CD14-positive monocyte (primary cell): ENCODE measurements around the gene ACR. TPM values are rescaled to one million over a fixed set of nuclear protein-coding genes. Genes with fewer than 3 reads are reported as not detected.

Experiments
- DNase-seq, 3 donors: peaks; one replicate each; pipeline ENCODE4 v3.0.0-alpha.2; 2011 to 2022
- H2AFZ ChIP-seq: 2 replicates; pipeline ENCODE4 v1.6.0; 2012; ENCODE audit warnings: mild to moderate bottlenecking, low read depth, low read length, inconsistent platforms; ENCODE audit not compliant: insufficient read depth, poor library complexity, severe bottlenecking
- H3K27ac ChIP-seq, 2 donors: 1 replicate in 1 of 2; 2 replicates in 1 of 2; pipeline ENCODE4 v1.5.1; 2012 to 2013; ENCODE audit warnings: low read length in 2 of 2, control low read depth in 1 of 2, inconsistent platforms in 1 of 2, low read depth in 1 of 2, mild to moderate bottlenecking in 1 of 2
- H3K27me3 ChIP-seq, 2 donors: one replicate each; pipeline versions ENCODE4 v1.6.0 to v1.6.1; 2011 to 2013; ENCODE audit warnings: low read length in 2 of 2; ENCODE audit not compliant: control insufficient read depth in 2 of 2, insufficient read depth in 2 of 2
- H3K36me3 ChIP-seq, 2 donors: replicated peaks in 1 of 2; 1 replicate in 1 of 2; 2 replicates in 1 of 2; pipeline versions ENCODE4 v1.5.1 to v1.6.1; 2012 to 2013; ENCODE audit warnings: low read length in 2 of 2, control low read depth in 1 of 2, inconsistent platforms in 1 of 2, mild to moderate bottlenecking in 1 of 2; ENCODE audit not compliant: insufficient read depth in 2 of 2, control insufficient read depth in 1 of 2
- H3K4me1 ChIP-seq, 2 donors: 1 replicate in 1 of 2; 2 replicates in 1 of 2; pipeline versions ENCODE4 v1.5.1 to v1.6.1; 2012 to 2013; ENCODE audit warnings: low read length in 2 of 2, control low read depth in 1 of 2, inconsistent platforms in 1 of 2, mild to moderate bottlenecking in 1 of 2, moderate library complexity in 1 of 2; ENCODE audit not compliant: insufficient read depth in 2 of 2, control insufficient read depth in 1 of 2
- H3K4me2 ChIP-seq: replicated peaks from 2 replicates; pipeline ENCODE3; 2012; ENCODE audit warnings: low read length, moderate library complexity, mild to moderate bottlenecking; ENCODE audit not compliant: poor library complexity, severe bottlenecking; ENCODE audit errors: extremely low read depth
- H3K4me3 ChIP-seq, 3 experiments: fragments of 200-600 bp in 1 of 3; sonication (generic) in 1 of 3; replicated peaks in 1 of 3; 1 replicate in 2 of 3; 2 replicates in 1 of 3; pipeline ENCODE4 v1.5.1; 2011 to 2013; ENCODE audit warnings: low read length in 3 of 3, mild to moderate bottlenecking in 3 of 3, control low read depth in 2 of 3, low read depth in 2 of 3, inconsistent platforms in 1 of 3, moderate library complexity in 1 of 3
- H3K79me2 ChIP-seq: 2 replicates; pipeline ENCODE4 v1.6.0; 2012; ENCODE audit warnings: mild to moderate bottlenecking, control low read depth, inconsistent platforms, low read length, moderate library complexity; ENCODE audit not compliant: insufficient read depth
- H3K9ac ChIP-seq: 2 replicates; pipeline ENCODE4 v1.6.0; 2017; ENCODE audit warnings: low read length, mild to moderate bottlenecking; ENCODE audit not compliant: insufficient read depth, poor library complexity, severe bottlenecking
- H3K9me3 ChIP-seq, 2 donors: replicated peaks in 1 of 2; 1 replicate in 1 of 2; 2 replicates in 1 of 2; pipeline versions ENCODE4 v1.5.1 to v1.6.1; 2012 to 2013; ENCODE audit warnings: low read length in 2 of 2, control low read depth in 1 of 2; ENCODE audit not compliant: control insufficient read depth in 1 of 2, insufficient read depth in 1 of 2
- H4K20me1 ChIP-seq: 2 replicates; pipeline ENCODE4 v1.6.0; 2012; ENCODE audit warnings: mild to moderate bottlenecking, low read length, control low read depth, moderate library complexity; ENCODE audit not compliant: insufficient read depth
- H3K27ac Mint-ChIP-seq, 7 donors: one replicate each; pipeline ENCODE4 v1.8.0; 2020; ENCODE audit warnings: mild to moderate bottlenecking in 7 of 7, mixed read lengths in 7 of 7, moderate library complexity in 6 of 7, inconsistent platforms in 2 of 7
- H3K27me3 Mint-ChIP-seq, 3 donors: one replicate each; pipeline ENCODE4 v1.8.0; 2021 to 2022; ENCODE audit warnings: low read depth in 3 of 3, mild to moderate bottlenecking in 3 of 3, mixed read lengths in 3 of 3, moderate library complexity in 3 of 3, inconsistent platforms in 1 of 3
- H3K36me3 Mint-ChIP-seq, 2 donors: one replicate each; pipeline ENCODE4 v1.8.0; 2020; ENCODE audit warnings: mixed read lengths in 2 of 2, inconsistent platforms in 1 of 2, mild to moderate bottlenecking in 1 of 2
- H3K4me1 Mint-ChIP-seq: one replicate; pipeline ENCODE4 v1.8.0; 2020; ENCODE audit warnings: mild to moderate bottlenecking, mixed read lengths
- H3K4me3 Mint-ChIP-seq, 2 donors: one replicate each; pipeline ENCODE4 v1.8.0; 2020; ENCODE audit warnings: mild to moderate bottlenecking in 2 of 2, mixed read lengths in 2 of 2, moderate library complexity in 1 of 2
- H3K9me3 Mint-ChIP-seq, 7 donors: one replicate each; pipeline ENCODE4 v1.8.0; 2020 to 2022; ENCODE audit warnings: mixed read lengths in 7 of 7, mild to moderate bottlenecking in 6 of 7, moderate library complexity in 6 of 7, inconsistent platforms in 2 of 7
- WGBS: methylation state at CpG from one replicate; pipeline ENCODE4 v1.1.5; 2013; ENCODE audit warnings: missing lambda C conversion rate; ENCODE audit not compliant: insufficient coverage; 5-methylcytosine and 5-hydroxymethylcytosine counted together
- intact Hi-C, 2 donors: fragments of 100-400 bp; cut with micrococcal nuclease; formaldehyde crosslinking; loops; one replicate each; pipeline versions ENCODE4 v1.15.0 to v1.15.1; 2023
- polyA plus RNA-seq, 3 donors: library from polyadenylated mRNA; depleted of rRNA in 1 of 3; unstranded in 2 of 3; stranded (reverse) in 1 of 3; fragments of 300-500 nt in 2 of 3; fragments of >200 nt in 1 of 3; fragmentation: Illumina TruSeq in 2 of 3; gene quantifications; 1 replicate in 2 of 3; 2 replicates in 1 of 3; pipeline ENCODE4 v1.2.3, GENCODE V29; 2012 to 2021
- TF ChIP-seq, protein P1 (sequence below): fragments of 200-600 bp; IDR thresholded peaks from one replicate; pipeline ENCODE4 v1.8.0; 2022; ENCODE audit warnings: antibody characterized with exemption, mild to moderate bottlenecking

Gene ACR
- polyA plus RNA-seq, 3 donors: not detected

DNA sequence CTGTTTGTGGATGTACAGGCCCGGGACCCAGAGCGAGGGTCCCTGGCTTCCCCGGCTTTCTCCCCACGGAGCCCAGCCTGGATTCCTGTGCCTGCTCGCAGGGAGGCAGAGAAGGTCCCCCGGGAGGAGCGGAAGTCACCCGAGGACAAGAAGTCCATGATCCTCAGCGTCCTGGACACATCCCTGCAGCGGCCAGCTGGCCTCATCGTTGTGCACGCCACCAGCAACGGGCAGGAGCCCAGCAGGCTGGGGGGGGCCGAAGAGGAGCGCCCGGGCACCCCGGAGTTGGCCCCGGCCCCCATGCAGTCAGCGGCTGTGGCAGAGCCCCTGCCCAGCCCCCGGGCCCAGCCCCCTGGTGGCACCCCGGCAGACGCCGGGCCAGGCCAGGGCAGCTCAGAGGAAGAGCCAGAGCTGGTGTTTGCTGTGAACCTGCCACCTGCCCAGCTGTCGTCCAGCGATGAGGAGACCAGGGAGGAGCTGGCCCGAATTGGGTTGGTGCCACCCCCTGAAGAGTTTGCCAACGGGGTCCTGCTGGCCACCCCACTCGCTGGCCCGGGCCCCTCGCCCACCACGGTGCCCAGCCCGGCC, 16.7 kb upstream of the ACR start:
- H3K9me3 ChIP-seq: peaks cover 0 to 9% of the 10 kb centered on the region in 2 donors
- no peak overlapping the region for H3K9ac ChIP-seq
- H3K4me2 ChIP-seq: no peak overlapping the region
- H3K27ac ChIP-seq: no peak overlapping the region
- DNase-seq: no peak
- H2AFZ ChIP-seq: no peak overlapping the region
- H3K4me3 ChIP-seq: no peak overlapping the region
- TF ChIP-seq, protein P1, sequence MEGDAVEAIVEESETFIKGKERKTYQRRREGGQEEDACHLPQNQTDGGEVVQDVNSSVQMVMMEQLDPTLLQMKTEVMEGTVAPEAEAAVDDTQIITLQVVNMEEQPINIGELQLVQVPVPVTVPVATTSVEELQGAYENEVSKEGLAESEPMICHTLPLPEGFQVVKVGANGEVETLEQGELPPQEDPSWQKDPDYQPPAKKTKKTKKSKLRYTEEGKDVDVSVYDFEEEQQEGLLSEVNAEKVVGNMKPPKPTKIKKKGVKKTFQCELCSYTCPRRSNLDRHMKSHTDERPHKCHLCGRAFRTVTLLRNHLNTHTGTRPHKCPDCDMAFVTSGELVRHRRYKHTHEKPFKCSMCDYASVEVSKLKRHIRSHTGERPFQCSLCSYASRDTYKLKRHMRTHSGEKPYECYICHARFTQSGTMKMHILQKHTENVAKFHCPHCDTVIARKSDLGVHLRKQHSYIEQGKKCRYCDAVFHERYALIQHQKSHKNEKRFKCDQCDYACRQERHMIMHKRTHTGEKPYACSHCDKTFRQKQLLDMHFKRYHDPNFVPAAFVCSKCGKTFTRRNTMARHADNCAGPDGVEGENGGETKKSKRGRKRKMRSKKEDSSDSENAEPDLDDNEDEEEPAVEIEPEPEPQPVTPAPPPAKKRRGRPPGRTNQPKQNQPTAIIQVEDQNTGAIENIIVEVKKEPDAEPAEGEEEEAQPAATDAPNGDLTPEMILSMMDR: no peak
- 97% methylated on average over 32 of the region's 32 CpGs for WGBS
- intact Hi-C loops: no loop called here
- no peaks in the 10 kb centered on the region for H3K4me1 ChIP-seq
- no peaks in the 10 kb centered on the region for H4K20me1 ChIP-seq
- Mint-ChIP-seq H3K9me3 (peaks cover 0 to 15% (median 2%) of the 10 kb centered on the region in 7 donors), H3K27me3 (peaks cover 0 to 5% (median 0%) of the 10 kb centered on the region in 3 donors), H3K27ac (no peak overlapping the region), H3K4me1 (no peaks in the 10 kb centered on the region), H3K36me3 (no peaks in the 10 kb centered on the region), H3K4me3 (no peak overlapping the region)
- no peaks in the 10 kb centered on the region for H3K27me3 ChIP-seq
- no peaks in the 10 kb centered on the region for H3K36me3 ChIP-seq
- no peaks in the 10 kb centered on the region for H3K79me2 ChIP-seq

DNA sequence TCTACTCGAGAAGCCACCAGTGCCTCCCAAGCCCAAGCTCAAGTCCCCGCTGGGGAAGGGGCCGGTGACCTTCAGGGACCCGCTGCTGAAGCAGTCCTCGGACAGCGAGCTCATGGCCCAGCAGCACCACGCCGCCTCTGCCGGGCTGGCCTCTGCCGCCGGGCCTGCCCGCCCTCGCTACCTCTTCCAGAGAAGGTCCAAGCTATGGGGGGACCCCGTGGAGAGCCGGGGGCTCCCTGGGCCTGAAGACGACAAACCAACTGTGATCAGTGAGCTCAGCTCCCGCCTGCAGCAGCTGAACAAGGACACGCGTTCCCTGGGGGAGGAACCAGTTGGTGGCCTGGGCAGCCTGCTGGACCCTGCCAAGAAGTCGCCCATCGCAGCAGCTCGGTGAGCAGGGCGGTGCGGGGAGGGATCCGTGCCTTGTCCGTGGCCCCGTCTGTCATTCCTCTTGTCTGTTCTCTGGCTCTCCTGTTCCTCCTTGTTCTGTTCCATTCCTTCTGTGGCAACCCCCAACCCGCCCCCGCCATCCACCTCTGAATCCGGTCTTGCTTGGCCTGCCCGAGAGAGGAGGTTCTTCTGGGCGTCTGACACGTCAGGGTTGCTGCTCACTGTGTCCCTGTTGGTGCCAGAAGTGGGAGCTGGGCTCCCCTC, 15.8 kb upstream of the ACR start:
- intact Hi-C loops: no loop called here
- no peaks in the 10 kb centered on the region for H3K36me3 ChIP-seq
- TF ChIP-seq, protein P1: no peak
- no peaks in the 10 kb centered on the region for H3K27me3 ChIP-seq
- H2AFZ ChIP-seq: no peak overlapping the region
- peaks cover 0 to 9% of the 10 kb centered on the region in 2 donors for H3K9me3 ChIP-seq
- no peaks in the 10 kb centered on the region for H3K4me1 ChIP-seq
- no peak overlapping the region for H3K27ac ChIP-seq
- Mint-ChIP-seq H3K9me3 (peaks cover 0 to 15% (median 2%) of the 10 kb centered on the region in 7 donors), H3K27ac (no peak overlapping the region), H3K4me1 (no peaks in the 10 kb centered on the region), H3K4me3 (no peak overlapping the region), H3K27me3 (peaks cover 0 to 5% (median 0%) of the 10 kb centered on the region in 3 donors), H3K36me3 (no peaks in the 10 kb centered on the region)
- no peaks in the 10 kb centered on the region for H3K79me2 ChIP-seq
- no peak for DNase-seq
- no peak overlapping the region for H3K9ac ChIP-seq
- 96% methylated on average over 33 of the region's 33 CpGs for WGBS
- H4K20me1 ChIP-seq: no peaks in the 10 kb centered on the region
- H3K4me3 ChIP-seq: no peak overlapping the region
- H3K4me2 ChIP-seq: no peak overlapping the region
